Esophagus muscularis mucosa (tissue), 3 donors: ENCODE data around the gene TLR8.

Source experiments
- CTCF ChIP-seq, 3 experiments: fragments of 200-600 bp in 2 of 3; fragments of 450-650 bp in 1 of 3; sonication (generic) in 2 of 3; IDR thresholded peaks; one replicate each; pipeline ENCODE4 v1.5.1; 2017 to 2019; ENCODE audit warnings: antibody characterized with exemption in 3 of 3, mild to moderate bottlenecking in 2 of 3, moderate library complexity in 1 of 3
- POLR2A ChIP-seq: fragments of 450-650 bp; IDR thresholded peaks from one replicate; pipeline ENCODE4 v1.6.1; 2017; ENCODE audit warnings: antibody characterized with exemption, moderate library complexity, mild to moderate bottlenecking, low read depth
- POLR2AphosphoS5 ChIP-seq, 2 donors: sonication (generic); formaldehyde crosslinking; IDR thresholded peaks; one replicate each; pipeline ENCODE4 v1.6.1; 2017; ENCODE audit warnings: antibody characterized with exemption in 2 of 2

GRCh38 chrX:12887767-12888166 is 18.7 kb upstream of the TLR8 start:
- TF ChIP-seq POLR2AphosphoS5 (IDR thresholded peaks at IDR 0.05) = no peak
- no peak for TF ChIP-seq CTCF (IDR thresholded peaks at IDR 0.05)
- TF ChIP-seq POLR2A = no peak
